Type B pancreatic cell (in vitro differentiated cells): ENCODE data around the gene APOC1. TPM values are rescaled to one million over a fixed set of nuclear protein-coding genes. Genes with fewer than 3 reads are reported as not detected.

Experiments
- DNase-seq: peaks from one replicate; pipeline ENCODE4 v3.0.0; 2021; ENCODE audit warnings: mixed read lengths; ENCODE audit not compliant: unreplicated experiment; ENCODE audit errors: extremely low spot score
- H3K27ac Mint-ChIP-seq: 2 replicates; pipeline ENCODE4 v1.8.0; 2021; ENCODE audit warnings: mild to moderate bottlenecking, mixed read lengths
- H3K27me3 Mint-ChIP-seq: 2 replicates; pipeline ENCODE4 v1.8.0; 2021; ENCODE audit warnings: mixed read lengths
- H3K36me3 Mint-ChIP-seq: 2 replicates; pipeline ENCODE4 v1.8.0; 2021; ENCODE audit warnings: mixed read lengths
- H3K4me1 Mint-ChIP-seq: one replicate; pipeline ENCODE4 v1.8.0; 2021; ENCODE audit warnings: mixed read lengths; ENCODE audit not compliant: unreplicated experiment
- H3K4me3 Mint-ChIP-seq: 2 replicates; pipeline ENCODE4 v1.8.0; 2021; ENCODE audit warnings: mild to moderate bottlenecking, mixed read lengths
- H3K9me3 Mint-ChIP-seq: 2 replicates; pipeline ENCODE4 v1.8.0; 2021; ENCODE audit warnings: mixed read lengths
- CTCF ChIP-seq: fragments of 200-600 bp; sonication (generic); conservative IDR thresholded peaks from 2 replicates; pipeline ENCODE4 v1.5.0; 2021; ENCODE audit warnings: antibody characterized with exemption, mild to moderate bottlenecking
- total RNA-seq: library from RNA; stranded (reverse); gene quantifications from 2 replicates; pipeline ENCODE4 v1.2.1, GENCODE V29; 2021; ENCODE audit warnings: low replicate concordance

APOC1 gene
- total RNA-seq, 1 donor from 2014 or later = 76.3 TPM

- peaks cover 10% of the 10 kb centered on the region for H3K4me1 Mint-ChIP-seq
- no peak for TF ChIP-seq CTCF
- H3K9me3 Mint-ChIP-seq = no peaks in the 10 kb centered on the region
- H3K4me3 Mint-ChIP-seq = no peak overlapping the region
- H3K27me3 Mint-ChIP-seq = no peaks in the 10 kb centered on the region
- H3K27ac Mint-ChIP-seq = peak overlapping the region; percentile 57
- H3K36me3 Mint-ChIP-seq = peaks cover 32% of the 10 kb centered on the region
- DNase-seq = no peak
Measured at GRCh38 chr19:44871809-44872208, 42.6 kb upstream of the APOC1 start.

GRCh38 chr19:44872661-44873060 is 41.7 kb upstream of the APOC1 start:
- H3K4me3 Mint-ChIP-seq = no peak overlapping the region
- no peak for TF ChIP-seq CTCF
- peaks cover 11% of the 10 kb centered on the region for H3K4me1 Mint-ChIP-seq
- no peaks in the 10 kb centered on the region for H3K27me3 Mint-ChIP-seq
- peak overlapping the region; percentile 21 for H3K27ac Mint-ChIP-seq
- peaks cover 27% of the 10 kb centered on the region for H3K36me3 Mint-ChIP-seq
- no peak for DNase-seq
- no peaks in the 10 kb centered on the region for H3K9me3 Mint-ChIP-seq

GRCh38 chr19:44874317-44874716 is 40.1 kb upstream of the APOC1 start:
- no peak for TF ChIP-seq CTCF
- DNase-seq = no peak
- no peaks in the 10 kb centered on the region for H3K27me3 Mint-ChIP-seq
- H3K36me3 Mint-ChIP-seq = peaks cover 24% of the 10 kb centered on the region
- H3K9me3 Mint-ChIP-seq = no peaks in the 10 kb centered on the region
- H3K4me3 Mint-ChIP-seq = no peak overlapping the region
- H3K4me1 Mint-ChIP-seq = peaks cover 14% of the 10 kb centered on the region
- no peak overlapping the region for H3K27ac Mint-ChIP-seq

- Mint-ChIP-seq H3K4me3 (no peak overlapping the region), H3K36me3 (peaks cover 17% of the 10 kb centered on the region), H3K27ac (peak overlapping the region; percentile 54), H3K4me1 (peaks cover 14% of the 10 kb centered on the region), H3K27me3 (no peaks in the 10 kb centered on the region), H3K9me3 (no peaks in the 10 kb centered on the region)
- no peak for DNase-seq
- no peak for TF ChIP-seq CTCF
Measured at GRCh38 chr19:44875666-44876451, 38.5 kb upstream of the APOC1 start.

GRCh38 chr19:44876930-44877535 is 37.4 kb upstream of the APOC1 start:
- no peak for TF ChIP-seq CTCF
- Mint-ChIP-seq H3K4me1 (peaks cover 14% of the 10 kb centered on the region), H3K4me3 (no peak overlapping the region), H3K9me3 (no peaks in the 10 kb centered on the region), H3K27me3 (no peaks in the 10 kb centered on the region), H3K36me3 (peaks cover 16% of the 10 kb centered on the region), H3K27ac (peak overlapping the region; percentile 54)
- DNase-seq = no peak
